Activated B cell treated with CpG ODN at 0.5 μM for 24 hours (primary cell): ENCODE measurements around the gene WHAMM. TPM values are rescaled to one million over a fixed set of nuclear protein-coding genes. Genes with fewer than 3 reads are reported as not detected.

Source experiments
- ATAC-seq: fragments of 200-7000 bp; cut with Tn5 transposase; one replicate; pipeline ENCODE4 v1.10.0; 2021; ENCODE audit warnings: low read depth, mild to moderate bottlenecking, moderate library complexity
- CTCF ChIA-PET: fragments of 350-600 bp; sonication (Branson Sonifier 250); formaldehyde crosslinking; loops from one replicate; lab custom pipeline; 2021; ENCODE audit warnings: antibody characterized with exemption; lab: Charles Lee
- POLR2A ChIA-PET: fragments of 350-600 bp; sonication (Branson Sonifier 250); formaldehyde crosslinking; loops from one replicate; lab custom pipeline; 2021; ENCODE audit warnings: antibody characterized with exemption; lab: Charles Lee
- DNase-seq: peaks from one replicate; pipeline ENCODE4 v3.0.0; 2022
- H3K27ac Mint-ChIP-seq: one replicate; pipeline ENCODE4 v1.8.0; 2020; ENCODE audit warnings: mixed read lengths
- H3K27me3 Mint-ChIP-seq: one replicate; pipeline ENCODE4 v1.8.0; 2021; ENCODE audit warnings: mixed read lengths
- H3K36me3 Mint-ChIP-seq: one replicate; pipeline ENCODE4 v1.8.0; 2021; ENCODE audit warnings: low read depth, mixed read lengths
- H3K4me1 Mint-ChIP-seq: one replicate; pipeline ENCODE4 v1.8.0; 2021; ENCODE audit warnings: mixed read lengths
- H3K4me3 Mint-ChIP-seq: one replicate; pipeline ENCODE4 v1.8.0; 2020; ENCODE audit warnings: mild to moderate bottlenecking, mixed read lengths
- H3K9me3 Mint-ChIP-seq: one replicate; pipeline ENCODE4 v1.8.0; 2020; ENCODE audit warnings: mixed read lengths
- CTCF ChIP-seq: fragments of 200-600 bp; IDR thresholded peaks from one replicate; pipeline ENCODE4 v1.8.0; 2022; ENCODE audit warnings: antibody characterized with exemption, mild to moderate bottlenecking
- intact Hi-C: fragments of 100-400 bp; cut with micrococcal nuclease; formaldehyde crosslinking; loops from one replicate; pipeline ENCODE4 v1.15.1; 2024
- total RNA-seq: library from RNA; stranded (reverse); gene quantifications from 2 replicates; pipeline ENCODE4 v1.2.3, GENCODE V29; 2022

Gene WHAMM
- total RNA-seq, 1 donor from 2014 or later, result 18.7 TPM

- H3K36me3 Mint-ChIP-seq, result no peaks in the 10 kb centered on the region
- peaks cover 7% of the 10 kb centered on the region for H3K27me3 Mint-ChIP-seq
- ChIA-PET CTCF (no interaction called here), POLR2A (no interaction called here)
- ATAC-seq (no peak), DNase-seq (no peak)
- intact Hi-C loops, result no loop called here
- TF ChIP-seq CTCF, result no peak
- no peak overlapping the region for H3K4me3 Mint-ChIP-seq
- no peaks in the 10 kb centered on the region for H3K9me3 Mint-ChIP-seq
- peaks cover 40% of the 10 kb centered on the region for H3K4me1 Mint-ChIP-seq
- peak overlapping the region; percentile 6 for H3K27ac Mint-ChIP-seq
These were observed 5.4 kb upstream of the WHAMM start for GRCh38 chr15:82803793-82804574.

GRCh38 chr15:82804575-82804949, 4.9 kb upstream of the WHAMM start:
- Mint-ChIP-seq H3K4me3 (no peak overlapping the region), H3K4me1 (peaks cover 44% of the 10 kb centered on the region), H3K27ac (peak overlapping the region; percentile 16), H3K36me3 (no peaks in the 10 kb centered on the region), H3K9me3 (no peaks in the 10 kb centered on the region), H3K27me3 (peaks cover 1% of the 10 kb centered on the region)
- ChIA-PET POLR2A (no interaction called here), CTCF (no interaction called here)
- ATAC-seq, result no peak
- intact Hi-C loops, result no loop called here
- DNase-seq, result no peak
- TF ChIP-seq CTCF, result no peak

GRCh38 chr15:82805994-82806406, 3.4 kb upstream of the WHAMM start, which contains the start of gene FSD2:
Gene FSD2 (minus strand): TSS chr15:82806069. CDS start chr15:82787390, 18,679 bp downstream.
- peak within 1 kb of the TSS; percentile 90 for H3K27ac Mint-ChIP-seq

GRCh38 chr15:82807920-82808633, 1.4 kb upstream of the WHAMM start:
- Mint-ChIP-seq H3K27ac (peak overlapping the region; percentile 91), H3K4me1 (peaks cover 70% of the 10 kb centered on the region), H3K4me3 (peak overlapping the region; percentile 82), H3K27me3 (no peaks in the 10 kb centered on the region), H3K36me3 (peaks cover 16% of the 10 kb centered on the region), H3K9me3 (no peaks in the 10 kb centered on the region)
- ChIA-PET POLR2A (interaction anchor here (1.3 to 4.4 kb wide), 4 partner anchors 37 to 268 kb away, joined by 6 to 36 read pairs (median 24); partner anchors contain the start of genes RAMAC and RPS17), CTCF (no interaction called here)
- intact Hi-C loops, result no loop called here
- DNase-seq, result no peak
- no peak for TF ChIP-seq CTCF
- no peak for ATAC-seq

More at GRCh38 chr15:82805994-82806406, 3.4 kb upstream of the WHAMM start, which contains the start of gene FSD2:
- peak; percentile 43 for ATAC-seq
- intact Hi-C loops, result loop anchor here (1.0 kb wide), 1 partner anchor 180 kb away; the partner anchor contains the start of gene RAMAC
- H3K9me3 Mint-ChIP-seq, result no peaks in the 10 kb centered on the region
- peaks cover 50% of the 10 kb centered on the region for H3K4me1 Mint-ChIP-seq
- H3K36me3 Mint-ChIP-seq, result peaks cover 6% of the 10 kb centered on the region
- no peaks in the 10 kb centered on the region for H3K27me3 Mint-ChIP-seq
- POLR2A ChIA-PET, result interaction anchor here (0.7 to 1.7 kb wide), 7 partner anchors 10 to 266 kb away, joined by 3 to 15 read pairs (median 4); partner anchors contain the start of genes RAMAC and RPS17
- CTCF ChIA-PET, result interaction anchor here (0.5 kb wide), 1 partner anchor 193 kb away, joined by 3 read pairs; no protein-coding TSS in a partner anchor
- peak within 1 kb of the TSS; percentile 55 for H3K4me3 Mint-ChIP-seq
- peak; percentile 32 for DNase-seq
- no peak for TF ChIP-seq CTCF
